ENCODE data around the gene OR2T34.
"Not testable (repeated sequence)": the region's sequence is repeated elsewhere in the genome, so short reads cannot be mapped to it uniquely, and the experiment has no call there.

- TF ChIP-seq TAF1 (IDR thresholded peaks at IDR 0.05; ENCODE audit: low read depth); EP300 (conservative IDR thresholded peaks at IDR 0.05; ENCODE audit: poor library complexity, severe bottlenecking); EZH2 (IDR thresholded peaks at IDR 0.05; ENCODE audit: borderline replicate concordance, insufficient read depth, low read length, poor library complexity, severe bottlenecking); POLR2AphosphoS5 (IDR thresholded peaks at IDR 0.05); REST (IDR thresholded peaks at IDR 0.05; ENCODE audit: borderline replicate concordance): not testable (repeated sequence)
- TF ChIP-seq, protein P1, sequence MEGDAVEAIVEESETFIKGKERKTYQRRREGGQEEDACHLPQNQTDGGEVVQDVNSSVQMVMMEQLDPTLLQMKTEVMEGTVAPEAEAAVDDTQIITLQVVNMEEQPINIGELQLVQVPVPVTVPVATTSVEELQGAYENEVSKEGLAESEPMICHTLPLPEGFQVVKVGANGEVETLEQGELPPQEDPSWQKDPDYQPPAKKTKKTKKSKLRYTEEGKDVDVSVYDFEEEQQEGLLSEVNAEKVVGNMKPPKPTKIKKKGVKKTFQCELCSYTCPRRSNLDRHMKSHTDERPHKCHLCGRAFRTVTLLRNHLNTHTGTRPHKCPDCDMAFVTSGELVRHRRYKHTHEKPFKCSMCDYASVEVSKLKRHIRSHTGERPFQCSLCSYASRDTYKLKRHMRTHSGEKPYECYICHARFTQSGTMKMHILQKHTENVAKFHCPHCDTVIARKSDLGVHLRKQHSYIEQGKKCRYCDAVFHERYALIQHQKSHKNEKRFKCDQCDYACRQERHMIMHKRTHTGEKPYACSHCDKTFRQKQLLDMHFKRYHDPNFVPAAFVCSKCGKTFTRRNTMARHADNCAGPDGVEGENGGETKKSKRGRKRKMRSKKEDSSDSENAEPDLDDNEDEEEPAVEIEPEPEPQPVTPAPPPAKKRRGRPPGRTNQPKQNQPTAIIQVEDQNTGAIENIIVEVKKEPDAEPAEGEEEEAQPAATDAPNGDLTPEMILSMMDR (IDR thresholded peaks at IDR 0.05; ENCODE audit: poor library complexity, severe bottlenecking): not testable (repeated sequence)
Measured at GRCh38 chr1:248572049-248572448, 2.5 kb downstream of the OR2T34 start.

Data from neural cell (in vitro differentiated cells).